Panc1 (cell line): Measurements from ENCODE around the gene CORO2B. TPM values are rescaled to one million over a fixed set of nuclear protein-coding genes. Genes with fewer than 3 reads are reported as not detected.

Experiments used
- ATAC-seq: fragments of 200-7000 bp; cut with Tn5 transposase; 2 replicates; pipeline ENCODE4 v1.9.1; 2020; ENCODE audit warnings: mild to moderate bottlenecking, moderate library complexity
- BruUV-seq: library from RNA; stranded (reverse); fragments of 400-500 nt; replicated peaks from 2 replicates; lab custom pipeline; 2021; lab: Mats Ljungman, UMichigan
- CTCF ChIA-PET: fragments of 300-600 bp; sonication (Branson Sonifier 250); formaldehyde crosslinking; loops from one replicate; lab custom pipeline; 2022; ENCODE audit warnings: antibody characterized with exemption; lab: Charles Lee
- POLR2A ChIA-PET: fragments of 300-600 bp; sonication (Branson Sonifier 250); formaldehyde crosslinking; loops from one replicate; lab custom pipeline; 2022; ENCODE audit warnings: antibody characterized with exemption; lab: Charles Lee
- DNase-seq: peaks from one replicate; pipeline ENCODE4 v3.0.0-alpha.2; 2010; ENCODE audit warnings: low read depth, low spot score
- H3K27ac ChIP-seq: 2 replicates; pipeline ENCODE4 v1.5.1; 2011; ENCODE audit warnings: mild to moderate bottlenecking, low read length, inconsistent platforms
- H3K27me3 ChIP-seq: fragments of 200-500 bp; sonication (Bioruptor generic); 2 replicates; pipeline ENCODE4 v1.6.0; 2014; ENCODE audit warnings: low read length, inconsistent platforms; ENCODE audit not compliant: control insufficient read depth, insufficient read depth
- H3K36me3 ChIP-seq: fragments of 200-500 bp; sonication (Bioruptor generic); 2 replicates; pipeline ENCODE4 v1.5.1; 2014; ENCODE audit warnings: inconsistent platforms, mild to moderate bottlenecking, low read length, moderate library complexity; ENCODE audit not compliant: control insufficient read depth, insufficient read depth
- H3K4me1 ChIP-seq: 2 replicates; pipeline ENCODE4 v1.5.1; 2011; ENCODE audit warnings: inconsistent platforms, mild to moderate bottlenecking, low read length, moderate library complexity; ENCODE audit not compliant: control insufficient read depth, insufficient read depth
- H3K4me3 ChIP-seq, 2 experiments: 2 replicates each; pipeline ENCODE4 v1.5.1; 2011 to 2012; ENCODE audit warnings: low read depth in 2 of 2, low read length in 2 of 2, mild to moderate bottlenecking in 2 of 2, inconsistent platforms in 1 of 2, moderate library complexity in 1 of 2
- H3K9me3 ChIP-seq: fragments of 200-500 bp; sonication (Bioruptor generic); 2 replicates; pipeline ENCODE4 v1.5.1; 2014; ENCODE audit warnings: low read depth, mild to moderate bottlenecking, inconsistent platforms, low read length, moderate library complexity; ENCODE audit not compliant: control insufficient read depth, insufficient read depth
- CTCF ChIP-seq: fragments of 450-650 bp; IDR thresholded peaks from 2 replicates; pipeline ENCODE4 v1.5.1; 2017; ENCODE audit warnings: mild to moderate bottlenecking
- POLR2AphosphoS5 ChIP-seq: IDR thresholded peaks from 2 replicates; pipeline ENCODE4 v1.6.1; 2012; ENCODE audit warnings: mild to moderate bottlenecking, low read depth, low read length, moderate library complexity
- REST ChIP-seq, 2 experiments: IDR thresholded peaks; 2 replicates each; pipeline ENCODE4 v1.6.1; 2011 to 2012; ENCODE audit warnings: low read depth in 2 of 2, control low read depth in 1 of 2, low read length in 1 of 2, mild to moderate bottlenecking in 1 of 2, moderate library complexity in 1 of 2; ENCODE audit not compliant: insufficient read depth in 1 of 2
- SIN3A ChIP-seq: IDR thresholded peaks from 2 replicates; pipeline ENCODE4 v1.6.1; 2012; ENCODE audit warnings: low read depth, mild to moderate bottlenecking, low read length, moderate library complexity, borderline replicate concordance; ENCODE audit not compliant: insufficient read depth
- TCF7L2 ChIP-seq: IDR thresholded peaks from 2 replicates; pipeline ENCODE4 v1.6.1; 2011; ENCODE audit warnings: mild to moderate bottlenecking, low read depth, low read length, inconsistent platforms
- in situ Hi-C: cut with HindIII; loops from 2 replicates; pipeline ENCODE4 v1.10.0; 2016; ENCODE audit warnings: low sequenced_read_pairs, low pct_unique_long_range_greater_than_20kb
- intact Hi-C: fragments of 100-400 bp; cut with micrococcal nuclease; formaldehyde crosslinking; loops from one replicate; pipeline ENCODE4 v1.10.0; 2022; ENCODE audit not compliant: unreplicated experiment
- total RNA-seq: library from RNA; stranded (reverse); gene quantifications from one replicate; pipeline ENCODE4 v1.2.1, GENCODE V29; 2021; ENCODE audit not compliant: unreplicated experiment

The CORO2B gene
- total RNA-seq, 1 experiment from 2014 or later = 0.36 TPM

GRCh38 chr15:68550004-68550403 lies 28.8 kb upstream of the CORO2B start:
- TF ChIP-seq REST (IDR thresholded peaks at IDR 0.05; ENCODE audit: insufficient read depth in 1 of 2, low read depth in 2 of 2, low read length in 1 of 2) (no peak), CTCF (no peak), TCF7L2 (no peak), POLR2AphosphoS5 (no peak), SIN3A (no peak)
- no TSS peak for BruUV-seq
- Histone ChIP-seq H3K27ac (no peak overlapping the region), H3K27me3 (no peaks in the 10 kb centered on the region), H3K4me3 (no peak overlapping the region), H3K36me3 (no peaks in the 10 kb centered on the region), H3K9me3 (no peaks in the 10 kb centered on the region), H3K4me1 (no peaks in the 10 kb centered on the region; the same call in 1 of the 2 replicates)
- DNase-seq (no peak), ATAC-seq (no peak)
- ChIA-PET POLR2A (no interaction called here), CTCF (interaction anchor here (0.6 to 1.8 kb wide), 7 partner anchors 9 to 1064 kb away, joined by 4 to 17 read pairs (median 6); no protein-coding TSS in a partner anchor)
- in situ Hi-C loops (no loop called here), intact Hi-C loops (no loop called here)

GRCh38 chr15:68550498-68551295 lies 28.1 kb upstream of the CORO2B start:
- peak; percentile 38 for DNase-seq
- ATAC-seq = peak; percentile 59; the same call in 1 of the 2 replicates
- Histone ChIP-seq H3K4me3 (no peak overlapping the region), H3K4me1 (no peaks in the 10 kb centered on the region; the same call in 1 of the 2 replicates), H3K27ac (no peak overlapping the region), H3K36me3 (no peaks in the 10 kb centered on the region), H3K9me3 (no peaks in the 10 kb centered on the region), H3K27me3 (no peaks in the 10 kb centered on the region)
- POLR2A ChIA-PET = no interaction called here
- in situ Hi-C loops (no loop called here), intact Hi-C loops (no loop called here)
- CTCF ChIA-PET = interaction anchor here (0.6 to 1.8 kb wide), 9 partner anchors 9 to 1065 kb away, joined by 3 to 17 read pairs (median 6); no protein-coding TSS in a partner anchor
- BruUV-seq = no TSS peak
- TF ChIP-seq SIN3A = no peak
- no peak for TF ChIP-seq TCF7L2
- TF ChIP-seq CTCF = peak; percentile 94
- TF ChIP-seq POLR2AphosphoS5 = no peak
